Tibial artery (tissue), 4 donors: ENCODE measurements around the gene KCNAB2.

ENCODE experiments used
- DNase-seq, 2 donors: peaks; one replicate each; pipeline ENCODE4 v3.0.0-alpha.2; 2019
- H3K27ac ChIP-seq, 2 donors: fragments of 200-600 bp; sonication (generic) in 1 of 2; 1 replicate in 1 of 2; 2 replicates in 1 of 2; pipeline ENCODE4 v1.5.1; 2018 to 2019; ENCODE audit warnings: mild to moderate bottlenecking in 1 of 2
- H3K27me3 ChIP-seq, 2 donors: fragments of 200-600 bp; sonication (generic) in 1 of 2; one replicate each; pipeline versions ENCODE4 v1.5.1 to v1.6.0; 2016 to 2019
- H3K36me3 ChIP-seq, 3 donors: fragments of 200-600 bp; sonication (generic) in 2 of 3; one replicate each; pipeline ENCODE4 v1.5.1; 2016 to 2019; ENCODE audit warnings: mild to moderate bottlenecking in 2 of 3
- H3K4me1 ChIP-seq, 4 donors: fragments of 200-600 bp; sonication (generic) in 2 of 4; 1 replicate in 3 of 4; 2 replicates in 1 of 4; pipeline ENCODE4 v1.5.1; 2016 to 2019
- H3K4me3 ChIP-seq, 2 donors: fragments of 200-600 bp; sonication (generic) in 1 of 2; 1 replicate in 1 of 2; 2 replicates in 1 of 2; pipeline ENCODE4 v1.5.1; 2018 to 2019; ENCODE audit warnings: mild to moderate bottlenecking in 2 of 2
- H3K9me3 ChIP-seq, 3 donors: fragments of 200-600 bp; sonication (generic) in 1 of 3; one replicate each; pipeline ENCODE4 v1.5.1; 2016 to 2019
- intact Hi-C: fragments of 100-400 bp; cut with DNase I; formaldehyde crosslinking; loops from one replicate; pipeline ENCODE4 v1.15.0; 2023; ENCODE audit warnings: low total_unique reads
- TF ChIP-seq, protein P1 (sequence below), 2 experiments: fragments of 200-600 bp in 1 of 2; fragments of 450-650 bp in 1 of 2; IDR thresholded peaks; one replicate each; pipeline ENCODE4 v1.5.1; 2017 to 2019; ENCODE audit warnings: antibody characterized with exemption in 2 of 2, mild to moderate bottlenecking in 1 of 2, moderate library complexity in 1 of 2

The KCNAB2 gene

GRCh38 chr1:6141592-6141991, 95.9 kb downstream of the KCNAB2 start:
- TF ChIP-seq, protein P1, sequence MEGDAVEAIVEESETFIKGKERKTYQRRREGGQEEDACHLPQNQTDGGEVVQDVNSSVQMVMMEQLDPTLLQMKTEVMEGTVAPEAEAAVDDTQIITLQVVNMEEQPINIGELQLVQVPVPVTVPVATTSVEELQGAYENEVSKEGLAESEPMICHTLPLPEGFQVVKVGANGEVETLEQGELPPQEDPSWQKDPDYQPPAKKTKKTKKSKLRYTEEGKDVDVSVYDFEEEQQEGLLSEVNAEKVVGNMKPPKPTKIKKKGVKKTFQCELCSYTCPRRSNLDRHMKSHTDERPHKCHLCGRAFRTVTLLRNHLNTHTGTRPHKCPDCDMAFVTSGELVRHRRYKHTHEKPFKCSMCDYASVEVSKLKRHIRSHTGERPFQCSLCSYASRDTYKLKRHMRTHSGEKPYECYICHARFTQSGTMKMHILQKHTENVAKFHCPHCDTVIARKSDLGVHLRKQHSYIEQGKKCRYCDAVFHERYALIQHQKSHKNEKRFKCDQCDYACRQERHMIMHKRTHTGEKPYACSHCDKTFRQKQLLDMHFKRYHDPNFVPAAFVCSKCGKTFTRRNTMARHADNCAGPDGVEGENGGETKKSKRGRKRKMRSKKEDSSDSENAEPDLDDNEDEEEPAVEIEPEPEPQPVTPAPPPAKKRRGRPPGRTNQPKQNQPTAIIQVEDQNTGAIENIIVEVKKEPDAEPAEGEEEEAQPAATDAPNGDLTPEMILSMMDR (IDR thresholded peaks at IDR 0.05) = no peak
- Histone ChIP-seq H3K9me3 (no peaks in the 10 kb centered on the region), H3K4me1 (no peaks in the 10 kb centered on the region), H3K27ac (no peak overlapping the region), H3K27me3 (peaks cover 0 to 17% of the 10 kb centered on the region in 2 donors), H3K4me3 (no peak overlapping the region), H3K36me3 (no peaks in the 10 kb centered on the region)
- intact Hi-C loops = no loop called here
- no peak for DNase-seq

- Histone ChIP-seq H3K4me1 (no peaks in the 10 kb centered on the region), H3K27me3 (peaks cover 0 to 21% of the 10 kb centered on the region in 2 donors), H3K9me3 (no peaks in the 10 kb centered on the region), H3K27ac (no peak overlapping the region), H3K36me3 (no peaks in the 10 kb centered on the region), H3K4me3 (no peak overlapping the region)
- TF ChIP-seq, protein P1 (IDR thresholded peaks at IDR 0.05) = no peak
- DNase-seq = no peak
- intact Hi-C loops = no loop called here
Measured at GRCh38 chr1:6142036-6142621, 96.4 kb downstream of the KCNAB2 start.

DNA sequence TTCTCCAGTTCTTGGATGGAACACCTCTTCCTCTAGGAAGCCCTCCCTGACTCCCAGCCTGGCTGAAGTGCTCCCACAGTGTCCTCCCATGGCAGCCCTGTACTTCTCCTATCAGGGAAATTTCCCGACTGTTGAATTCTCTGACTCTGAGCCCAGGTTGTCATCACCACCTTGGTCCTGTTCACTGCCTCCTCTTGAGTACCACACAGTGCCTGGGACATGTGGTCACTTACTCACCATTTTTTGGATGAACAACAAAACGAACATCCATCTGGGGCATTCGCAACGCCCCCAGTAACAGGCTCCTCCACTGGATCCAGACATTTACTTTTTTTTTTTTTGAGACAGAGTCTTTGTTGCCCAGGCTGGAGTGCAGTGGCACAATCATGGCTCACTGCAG, 97.0 kb downstream of the KCNAB2 start:
- Histone ChIP-seq H3K36me3 (no peaks in the 10 kb centered on the region), H3K4me1 (no peaks in the 10 kb centered on the region), H3K27me3 (peaks cover 0 to 27% of the 10 kb centered on the region in 2 donors), H3K4me3 (no peak overlapping the region), H3K27ac (no peak overlapping the region), H3K9me3 (no peaks in the 10 kb centered on the region)
- TF ChIP-seq, protein P1 (IDR thresholded peaks at IDR 0.05) = no peak
- DNase-seq = no peak
- intact Hi-C loops = no loop called here

- Histone ChIP-seq H3K4me3 (no peak overlapping the region), H3K27ac (no peak overlapping the region), H3K36me3 (no peaks in the 10 kb centered on the region), H3K4me1 (peaks cover 0 to 1% (median under 1%) of the 10 kb centered on the region in 4 donors), H3K27me3 (peaks cover 0 to 34% of the 10 kb centered on the region in 2 donors), H3K9me3 (no peaks in the 10 kb centered on the region)
- DNase-seq = no peak
- TF ChIP-seq, protein P1 (IDR thresholded peaks at IDR 0.05) = no peak
- intact Hi-C loops = no loop called here
Measured at GRCh38 chr1:6143395-6143794, 97.7 kb downstream of the KCNAB2 start.

DNA sequence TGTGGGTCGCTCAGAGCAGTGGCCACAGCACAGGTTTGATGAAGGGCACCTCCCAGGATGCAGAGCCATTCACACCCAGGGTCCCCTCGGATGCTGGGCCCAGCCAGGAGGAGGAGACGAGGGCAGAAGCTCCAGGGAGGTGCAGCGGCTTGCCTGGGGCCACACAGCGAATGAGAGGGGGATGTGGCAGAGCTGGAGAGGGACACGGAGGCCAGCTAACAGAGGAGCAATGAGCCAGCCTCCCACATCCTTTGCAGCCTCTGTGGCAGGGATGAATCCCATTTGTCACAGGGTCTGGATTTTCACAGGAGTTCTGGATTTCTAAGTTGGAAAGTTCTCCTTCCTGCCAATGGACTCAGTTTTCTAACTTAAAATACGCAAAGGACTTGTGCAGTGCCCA, 98.5 kb downstream of the KCNAB2 start:
- DNase-seq = no peak
- no peak overlapping the region for H3K27ac ChIP-seq
- intact Hi-C loops = no loop called here
- peaks cover 0 to 8% (median 4%) of the 10 kb centered on the region in 4 donors for H3K4me1 ChIP-seq
- H3K9me3 ChIP-seq = no peaks in the 10 kb centered on the region
- peaks cover 0 to 42% of the 10 kb centered on the region in 2 donors for H3K27me3 ChIP-seq
- TF ChIP-seq, protein P1 (IDR thresholded peaks at IDR 0.05) = no peak
- H3K36me3 ChIP-seq = no peaks in the 10 kb centered on the region
- H3K4me3 ChIP-seq = no peak overlapping the region
